Body of pancreas (tissue), 4 donors: Measurements from ENCODE around the gene DUSP23.

Experiments
- POLR2A ChIP-seq, 3 donors: fragments of 450-650 bp; IDR thresholded peaks; one replicate each; pipeline ENCODE4 v1.6.1; 2016; ENCODE audit warnings: antibody characterized with exemption in 3 of 3, mild to moderate bottlenecking in 2 of 3
- TF ChIP-seq, protein P1 (sequence below), 7 experiments: fragments of 450-650 bp in 4 of 7; fragments of 200-600 bp in 3 of 7; sonication (generic) in 3 of 7; IDR thresholded peaks; one replicate each; pipeline ENCODE4 v1.5.1; 2016 to 2019; ENCODE audit warnings: antibody characterized with exemption in 7 of 7

DNA sequence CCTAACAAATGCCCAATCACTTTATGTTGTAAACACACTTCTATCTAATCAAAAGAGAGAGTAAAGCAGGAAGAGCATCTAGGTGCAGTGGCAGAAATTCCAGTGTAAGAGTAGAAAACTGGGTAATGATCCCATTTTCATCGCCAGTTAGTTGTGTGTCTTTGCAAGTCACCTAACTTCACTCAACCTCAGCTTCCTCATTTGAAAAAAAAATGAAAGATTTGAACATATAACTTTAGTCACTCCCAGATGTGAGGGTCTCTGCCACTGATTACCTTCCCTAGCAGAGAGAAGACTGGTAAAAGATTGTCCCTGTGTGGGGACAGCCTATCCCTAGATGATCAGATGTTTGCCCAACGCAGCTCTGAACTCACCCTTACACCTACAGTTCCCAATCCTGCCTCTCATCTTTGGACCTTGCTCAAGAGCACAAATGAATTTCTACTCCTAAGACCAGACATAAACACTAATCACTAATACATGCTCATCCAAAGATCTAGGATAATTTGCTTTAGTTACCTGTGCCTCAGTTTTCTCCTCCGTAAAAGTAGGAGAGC, 25.2 kb upstream of the DUSP23 start:
- TF ChIP-seq, protein P1, sequence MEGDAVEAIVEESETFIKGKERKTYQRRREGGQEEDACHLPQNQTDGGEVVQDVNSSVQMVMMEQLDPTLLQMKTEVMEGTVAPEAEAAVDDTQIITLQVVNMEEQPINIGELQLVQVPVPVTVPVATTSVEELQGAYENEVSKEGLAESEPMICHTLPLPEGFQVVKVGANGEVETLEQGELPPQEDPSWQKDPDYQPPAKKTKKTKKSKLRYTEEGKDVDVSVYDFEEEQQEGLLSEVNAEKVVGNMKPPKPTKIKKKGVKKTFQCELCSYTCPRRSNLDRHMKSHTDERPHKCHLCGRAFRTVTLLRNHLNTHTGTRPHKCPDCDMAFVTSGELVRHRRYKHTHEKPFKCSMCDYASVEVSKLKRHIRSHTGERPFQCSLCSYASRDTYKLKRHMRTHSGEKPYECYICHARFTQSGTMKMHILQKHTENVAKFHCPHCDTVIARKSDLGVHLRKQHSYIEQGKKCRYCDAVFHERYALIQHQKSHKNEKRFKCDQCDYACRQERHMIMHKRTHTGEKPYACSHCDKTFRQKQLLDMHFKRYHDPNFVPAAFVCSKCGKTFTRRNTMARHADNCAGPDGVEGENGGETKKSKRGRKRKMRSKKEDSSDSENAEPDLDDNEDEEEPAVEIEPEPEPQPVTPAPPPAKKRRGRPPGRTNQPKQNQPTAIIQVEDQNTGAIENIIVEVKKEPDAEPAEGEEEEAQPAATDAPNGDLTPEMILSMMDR (IDR thresholded peaks at IDR 0.05): no peak
- TF ChIP-seq POLR2A (IDR thresholded peaks at IDR 0.05): no peak
